Neural crest cell (in vitro differentiated cells): ENCODE data around the gene FBP2. TPM values are rescaled to one million over a fixed set of nuclear protein-coding genes. Genes with fewer than 3 reads are reported as not detected.

Source experiments
- DNase-seq: peaks from one replicate; pipeline ENCODE4 v3.0.0; 2021; ENCODE audit warnings: low read depth, mixed read lengths, low spot score
- H3K27ac Mint-ChIP-seq: one replicate; pipeline ENCODE4 v1.8.0; 2021; ENCODE audit warnings: mild to moderate bottlenecking, mixed read lengths; ENCODE audit not compliant: unreplicated experiment
- H3K27me3 Mint-ChIP-seq: 2 replicates; pipeline ENCODE4 v1.8.0; 2021; ENCODE audit warnings: low read depth, mild to moderate bottlenecking, mixed read lengths
- H3K36me3 Mint-ChIP-seq: 2 replicates; pipeline ENCODE4 v1.8.0; 2021; ENCODE audit warnings: low read depth, mild to moderate bottlenecking, mixed read lengths
- H3K4me1 Mint-ChIP-seq: 2 replicates; pipeline ENCODE4 v1.8.0; 2021; ENCODE audit warnings: mixed read lengths
- H3K4me3 Mint-ChIP-seq: one replicate; pipeline ENCODE4 v1.8.0; 2021; ENCODE audit warnings: mild to moderate bottlenecking, mixed read lengths
- H3K9me3 Mint-ChIP-seq: 2 replicates; pipeline ENCODE4 v1.8.0; 2021; ENCODE audit warnings: mixed read lengths
- total RNA-seq: library from RNA; stranded (reverse); gene quantifications from 2 replicates; pipeline ENCODE4 v1.2.1, GENCODE V29; 2021
- TF ChIP-seq, protein P1 (sequence below): fragments of 200-600 bp; sonication (generic); conservative IDR thresholded peaks from 2 replicates; pipeline ENCODE4 v1.5.0; 2021; ENCODE audit warnings: antibody characterized with exemption, mild to moderate bottlenecking

FBP2 gene
- total RNA-seq, 1 donor from 2014 or later: not detected

DNA sequence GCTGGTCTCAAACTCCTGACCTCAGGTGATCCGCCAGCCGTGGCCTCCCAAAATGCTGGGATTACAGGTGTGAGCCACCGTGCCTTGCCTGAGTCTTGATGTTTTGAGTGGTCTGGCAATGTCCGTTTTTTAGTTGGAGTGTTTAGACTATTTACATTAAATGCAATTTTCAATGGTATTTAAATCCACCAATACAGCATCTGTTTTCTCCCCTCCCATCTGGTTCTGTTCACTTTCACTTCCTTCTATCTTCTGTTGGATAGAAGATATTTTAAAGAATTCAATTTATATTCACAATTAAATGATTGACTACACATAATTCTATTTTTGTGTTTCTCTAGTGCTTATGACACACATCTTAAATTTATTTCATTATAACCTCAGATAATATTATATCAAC, 64.7 kb downstream of the FBP2 start:
- Mint-ChIP-seq H3K9me3 (no peaks in the 10 kb centered on the region), H3K4me1 (no peaks in the 10 kb centered on the region), H3K27ac (no peak overlapping the region), H3K27me3 (no peaks in the 10 kb centered on the region), H3K36me3 (no peaks in the 10 kb centered on the region), H3K4me3 (no peak overlapping the region)
- DNase-seq: no peak
- TF ChIP-seq, protein P1, sequence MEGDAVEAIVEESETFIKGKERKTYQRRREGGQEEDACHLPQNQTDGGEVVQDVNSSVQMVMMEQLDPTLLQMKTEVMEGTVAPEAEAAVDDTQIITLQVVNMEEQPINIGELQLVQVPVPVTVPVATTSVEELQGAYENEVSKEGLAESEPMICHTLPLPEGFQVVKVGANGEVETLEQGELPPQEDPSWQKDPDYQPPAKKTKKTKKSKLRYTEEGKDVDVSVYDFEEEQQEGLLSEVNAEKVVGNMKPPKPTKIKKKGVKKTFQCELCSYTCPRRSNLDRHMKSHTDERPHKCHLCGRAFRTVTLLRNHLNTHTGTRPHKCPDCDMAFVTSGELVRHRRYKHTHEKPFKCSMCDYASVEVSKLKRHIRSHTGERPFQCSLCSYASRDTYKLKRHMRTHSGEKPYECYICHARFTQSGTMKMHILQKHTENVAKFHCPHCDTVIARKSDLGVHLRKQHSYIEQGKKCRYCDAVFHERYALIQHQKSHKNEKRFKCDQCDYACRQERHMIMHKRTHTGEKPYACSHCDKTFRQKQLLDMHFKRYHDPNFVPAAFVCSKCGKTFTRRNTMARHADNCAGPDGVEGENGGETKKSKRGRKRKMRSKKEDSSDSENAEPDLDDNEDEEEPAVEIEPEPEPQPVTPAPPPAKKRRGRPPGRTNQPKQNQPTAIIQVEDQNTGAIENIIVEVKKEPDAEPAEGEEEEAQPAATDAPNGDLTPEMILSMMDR: no peak

DNA sequence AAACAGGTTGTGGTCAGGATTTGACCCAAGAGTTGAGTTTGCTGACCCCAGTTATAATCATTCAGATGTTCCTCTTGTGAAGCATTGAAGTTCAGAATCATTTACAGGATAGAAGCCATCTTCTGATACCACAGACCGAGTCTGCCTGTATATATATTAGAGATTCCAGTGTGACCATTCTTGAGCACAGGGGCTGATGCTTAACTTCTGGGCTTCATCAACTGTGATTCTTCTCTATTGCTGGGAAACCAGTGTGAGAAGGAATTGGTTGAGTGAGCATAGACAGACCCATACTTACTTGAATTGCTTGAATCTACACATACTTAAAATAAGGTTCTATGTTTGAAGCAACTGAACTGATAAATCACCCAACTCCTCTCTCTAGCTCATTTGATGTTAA, 66.7 kb downstream of the FBP2 start:
- Mint-ChIP-seq H3K27ac (no peak overlapping the region), H3K4me3 (no peak overlapping the region), H3K4me1 (no peaks in the 10 kb centered on the region), H3K36me3 (no peaks in the 10 kb centered on the region), H3K27me3 (no peaks in the 10 kb centered on the region), H3K9me3 (no peaks in the 10 kb centered on the region)
- DNase-seq: no peak
- TF ChIP-seq, protein P1: no peak

DNA sequence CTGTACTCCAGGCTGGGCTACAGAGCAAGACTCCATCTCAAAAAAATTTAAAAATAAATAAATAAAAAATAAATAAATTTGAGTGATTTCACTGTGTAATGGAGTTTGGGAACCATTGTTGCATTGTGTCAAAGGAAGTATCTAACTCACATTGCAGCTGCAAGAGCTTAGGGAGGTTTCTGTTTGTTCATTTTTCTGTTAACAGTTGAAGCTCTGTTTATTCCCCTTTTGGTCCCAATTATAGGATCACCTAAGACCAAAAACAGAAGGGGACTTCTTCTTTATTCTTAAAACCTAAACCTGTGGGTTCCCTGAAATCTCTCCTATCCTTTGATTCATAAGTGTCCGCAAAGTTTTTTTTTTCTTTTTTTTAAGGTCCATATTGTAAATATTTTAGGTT, 67.4 kb downstream of the FBP2 start:
- TF ChIP-seq, protein P1: no peak
- Mint-ChIP-seq H3K4me3 (no peak overlapping the region), H3K27me3 (no peaks in the 10 kb centered on the region), H3K27ac (no peak overlapping the region), H3K36me3 (no peaks in the 10 kb centered on the region), H3K4me1 (no peaks in the 10 kb centered on the region), H3K9me3 (no peaks in the 10 kb centered on the region)
- no peak for DNase-seq

DNA sequence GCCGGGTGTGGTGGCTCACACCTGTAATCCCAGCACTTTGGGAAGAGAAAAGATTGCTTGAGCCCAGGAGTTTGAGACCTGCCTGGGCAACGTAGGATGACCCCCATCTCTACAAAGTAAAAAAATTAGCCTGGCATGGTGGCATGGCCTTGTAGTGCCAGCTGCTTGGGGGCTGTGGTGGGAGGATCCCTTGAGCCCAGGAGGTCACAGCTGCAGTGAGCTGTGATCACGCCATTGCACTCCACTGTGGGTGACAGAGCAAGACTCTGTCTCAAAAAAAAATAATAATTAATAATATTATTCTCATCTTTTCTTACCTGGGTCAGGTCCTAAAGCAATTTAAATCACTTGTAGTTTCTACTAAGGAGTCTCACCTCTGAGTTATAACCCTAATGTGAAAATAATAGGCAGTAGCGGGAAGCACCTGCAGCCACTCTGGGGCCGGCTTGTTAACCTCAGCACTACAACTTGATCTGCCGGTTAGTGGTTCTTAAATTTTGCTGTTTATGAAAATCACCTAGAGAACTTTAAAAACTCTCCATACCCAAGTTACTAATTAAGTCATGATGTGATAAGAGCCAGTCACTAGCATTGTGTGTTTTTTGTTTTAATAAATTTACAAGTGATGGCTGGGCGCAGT, 68.1 kb downstream of the FBP2 start:
- H3K27ac Mint-ChIP-seq: no peak overlapping the region
- no peak for DNase-seq
- no peaks in the 10 kb centered on the region for H3K27me3 Mint-ChIP-seq
- no peaks in the 10 kb centered on the region for H3K4me1 Mint-ChIP-seq
- no peak overlapping the region for H3K4me3 Mint-ChIP-seq
- TF ChIP-seq, protein P1: no peak
- H3K36me3 Mint-ChIP-seq: no peaks in the 10 kb centered on the region
- H3K9me3 Mint-ChIP-seq: no peaks in the 10 kb centered on the region

DNA sequence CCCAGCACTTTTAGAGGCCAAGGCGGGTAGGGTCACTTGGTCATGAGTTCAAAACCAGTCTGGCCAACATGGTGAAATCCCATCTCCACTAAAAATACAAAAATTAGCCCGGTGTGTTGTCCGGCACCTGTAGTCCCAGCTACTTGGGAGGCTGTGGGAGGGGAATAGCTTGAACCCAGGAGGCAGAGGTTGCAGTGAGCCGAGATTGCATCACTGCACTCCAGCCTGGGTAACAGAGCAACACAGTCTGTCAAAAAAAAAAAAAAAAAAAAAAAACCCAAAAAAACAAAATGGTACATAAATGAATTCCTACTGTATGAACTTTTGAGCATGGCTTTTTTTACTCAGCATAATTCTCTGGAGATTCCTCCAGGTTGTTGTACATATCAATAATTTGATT, 76.4 kb downstream of the FBP2 start:
- H3K27ac Mint-ChIP-seq: no peak overlapping the region
- TF ChIP-seq, protein P1: no peak
- DNase-seq: no peak
- H3K9me3 Mint-ChIP-seq: peaks cover 2% of the 10 kb centered on the region
- no peaks in the 10 kb centered on the region for H3K27me3 Mint-ChIP-seq
- no peaks in the 10 kb centered on the region for H3K36me3 Mint-ChIP-seq
- no peak overlapping the region for H3K4me3 Mint-ChIP-seq
- H3K4me1 Mint-ChIP-seq: peaks cover 5% of the 10 kb centered on the region
